NB4 (cell line): ENCODE data around the gene DKK3.

ENCODE experiments used
- MYC ChIP-seq: IDR thresholded peaks from 2 replicates; pipeline ENCODE4 v1.6.1; 2011; ENCODE audit warnings: low read depth, low read length
- POLR2A ChIP-seq: IDR thresholded peaks from 2 replicates; pipeline ENCODE4 v1.6.1; 2011; ENCODE audit warnings: mild to moderate bottlenecking; ENCODE audit not compliant: insufficient read length; ENCODE audit errors: extremely low read depth
- TF ChIP-seq, protein P1 (sequence below): IDR thresholded peaks from one replicate; pipeline ENCODE4 v1.5.1; 2012; ENCODE audit warnings: low read depth, low read length
- TF ChIP-seq, protein P2 (sequence below): IDR thresholded peaks from 2 replicates; pipeline ENCODE4 v1.6.1; 2011; ENCODE audit warnings: low read depth, low read length

GRCh38 chr11:11993839-11994238 lies 14.6 kb downstream of the DKK3 start:
- TF ChIP-seq, protein P1, sequence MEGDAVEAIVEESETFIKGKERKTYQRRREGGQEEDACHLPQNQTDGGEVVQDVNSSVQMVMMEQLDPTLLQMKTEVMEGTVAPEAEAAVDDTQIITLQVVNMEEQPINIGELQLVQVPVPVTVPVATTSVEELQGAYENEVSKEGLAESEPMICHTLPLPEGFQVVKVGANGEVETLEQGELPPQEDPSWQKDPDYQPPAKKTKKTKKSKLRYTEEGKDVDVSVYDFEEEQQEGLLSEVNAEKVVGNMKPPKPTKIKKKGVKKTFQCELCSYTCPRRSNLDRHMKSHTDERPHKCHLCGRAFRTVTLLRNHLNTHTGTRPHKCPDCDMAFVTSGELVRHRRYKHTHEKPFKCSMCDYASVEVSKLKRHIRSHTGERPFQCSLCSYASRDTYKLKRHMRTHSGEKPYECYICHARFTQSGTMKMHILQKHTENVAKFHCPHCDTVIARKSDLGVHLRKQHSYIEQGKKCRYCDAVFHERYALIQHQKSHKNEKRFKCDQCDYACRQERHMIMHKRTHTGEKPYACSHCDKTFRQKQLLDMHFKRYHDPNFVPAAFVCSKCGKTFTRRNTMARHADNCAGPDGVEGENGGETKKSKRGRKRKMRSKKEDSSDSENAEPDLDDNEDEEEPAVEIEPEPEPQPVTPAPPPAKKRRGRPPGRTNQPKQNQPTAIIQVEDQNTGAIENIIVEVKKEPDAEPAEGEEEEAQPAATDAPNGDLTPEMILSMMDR: no peak
- no peak for TF ChIP-seq MYC
- TF ChIP-seq POLR2A: no peak
- TF ChIP-seq, protein P2, sequence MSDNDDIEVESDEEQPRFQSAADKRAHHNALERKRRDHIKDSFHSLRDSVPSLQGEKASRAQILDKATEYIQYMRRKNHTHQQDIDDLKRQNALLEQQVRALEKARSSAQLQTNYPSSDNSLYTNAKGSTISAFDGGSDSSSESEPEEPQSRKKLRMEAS: no peak
